ENCODE results near the gene MALAT1.

Gene MALAT1

DNA sequence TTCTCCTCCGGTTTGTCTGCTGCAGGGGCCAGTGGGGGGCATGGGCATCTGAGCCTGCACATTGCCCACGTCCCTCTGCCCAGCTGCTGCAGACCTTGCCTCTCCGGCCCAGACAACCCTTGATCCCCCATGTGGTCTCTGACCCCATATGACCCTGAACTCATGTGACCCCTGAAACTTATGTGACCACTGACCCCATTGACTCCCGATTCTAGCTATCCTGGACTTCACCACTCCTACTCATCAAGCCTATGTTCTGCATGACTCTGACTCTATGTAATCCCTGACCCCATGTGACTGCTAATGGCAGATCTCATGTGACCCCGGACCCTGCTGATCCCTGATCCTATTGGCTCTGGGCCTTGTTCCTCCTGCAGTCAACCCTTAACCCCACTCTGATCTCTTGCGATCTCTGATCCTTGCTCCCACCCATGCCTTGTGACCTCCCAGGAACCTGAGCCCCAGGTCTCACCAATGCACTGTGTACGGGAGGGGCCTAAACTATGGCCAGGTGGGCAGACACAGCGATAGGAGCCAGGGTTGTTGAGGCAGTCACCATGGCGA lies 53.6 kb downstream of the MALAT1 start:
- no peak for ATAC-seq

GRCh38 chr11:65553301-65554001 lies 54.6 kb downstream of the MALAT1 start:
- ATAC-seq: no peak
- no peak for TF ChIP-seq TOX (CRISPR knock-in tag; IDR thresholded peaks at IDR 0.05; ENCODE audit: borderline replicate concordance)
- no peak for TF ChIP-seq OSR1 (CRISPR knock-in tag; IDR thresholded peaks at IDR 0.05)
- TF ChIP-seq RARB (CRISPR knock-in tag; IDR thresholded peaks at IDR 0.05): no peak
- no peak for TF ChIP-seq ISL1 (CRISPR knock-in tag; IDR thresholded peaks at IDR 0.05)
- TF ChIP-seq POU6F1 (CRISPR knock-in tag; IDR thresholded peaks at IDR 0.05; ENCODE audit: borderline replicate concordance, low read depth): no peak
- TF ChIP-seq ZNF70 (CRISPR knock-in tag; IDR thresholded peaks at IDR 0.05): no peak
- no peak for TF ChIP-seq CSDC2 (CRISPR knock-in tag; IDR thresholded peaks at IDR 0.05)
- no peak for TF ChIP-seq ZFP30 (CRISPR knock-in tag; IDR thresholded peaks at IDR 0.05)

More for the DNA sequence above, 53.6 kb downstream of the MALAT1 start:
- no peak for TF ChIP-seq PATZ1 (CRISPR knock-in tag; IDR thresholded peaks at IDR 0.05; ENCODE audit: borderline replicate concordance)
- TF ChIP-seq, protein P1, sequence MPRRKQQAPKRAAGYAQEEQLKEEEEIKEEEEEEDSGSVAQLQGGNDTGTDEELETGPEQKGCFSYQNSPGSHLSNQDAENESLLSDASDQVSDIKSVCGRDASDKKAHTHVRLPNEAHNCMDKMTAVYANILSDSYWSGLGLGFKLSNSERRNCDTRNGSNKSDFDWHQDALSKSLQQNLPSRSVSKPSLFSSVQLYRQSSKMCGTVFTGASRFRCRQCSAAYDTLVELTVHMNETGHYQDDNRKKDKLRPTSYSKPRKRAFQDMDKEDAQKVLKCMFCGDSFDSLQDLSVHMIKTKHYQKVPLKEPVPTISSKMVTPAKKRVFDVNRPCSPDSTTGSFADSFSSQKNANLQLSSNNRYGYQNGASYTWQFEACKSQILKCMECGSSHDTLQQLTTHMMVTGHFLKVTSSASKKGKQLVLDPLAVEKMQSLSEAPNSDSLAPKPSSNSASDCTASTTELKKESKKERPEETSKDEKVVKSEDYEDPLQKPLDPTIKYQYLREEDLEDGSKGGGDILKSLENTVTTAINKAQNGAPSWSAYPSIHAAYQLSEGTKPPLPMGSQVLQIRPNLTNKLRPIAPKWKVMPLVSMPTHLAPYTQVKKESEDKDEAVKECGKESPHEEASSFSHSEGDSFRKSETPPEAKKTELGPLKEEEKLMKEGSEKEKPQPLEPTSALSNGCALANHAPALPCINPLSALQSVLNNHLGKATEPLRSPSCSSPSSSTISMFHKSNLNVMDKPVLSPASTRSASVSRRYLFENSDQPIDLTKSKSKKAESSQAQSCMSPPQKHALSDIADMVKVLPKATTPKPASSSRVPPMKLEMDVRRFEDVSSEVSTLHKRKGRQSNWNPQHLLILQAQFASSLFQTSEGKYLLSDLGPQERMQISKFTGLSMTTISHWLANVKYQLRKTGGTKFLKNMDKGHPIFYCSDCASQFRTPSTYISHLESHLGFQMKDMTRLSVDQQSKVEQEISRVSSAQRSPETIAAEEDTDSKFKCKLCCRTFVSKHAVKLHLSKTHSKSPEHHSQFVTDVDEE (CRISPR knock-in tag; IDR thresholded peaks at IDR 0.05): no peak
- TF ChIP-seq PPARA (CRISPR knock-in tag; IDR thresholded peaks at IDR 0.05; ENCODE audit: borderline replicate concordance): no peak
- TF ChIP-seq OSR1 (CRISPR knock-in tag; IDR thresholded peaks at IDR 0.05): no peak
- TF ChIP-seq ZNF70 (CRISPR knock-in tag; IDR thresholded peaks at IDR 0.05): no peak
- TF ChIP-seq POU6F1 (CRISPR knock-in tag; IDR thresholded peaks at IDR 0.05; ENCODE audit: borderline replicate concordance, low read depth): no peak
- TF ChIP-seq ZFP3 (CRISPR knock-in tag; IDR thresholded peaks at IDR 0.05): no peak
- no peak for TF ChIP-seq CREB5 (CRISPR knock-in tag; IDR thresholded peaks at IDR 0.05; ENCODE audit: low read depth)
- no peak for TF ChIP-seq GLIS3 (CRISPR knock-in tag; IDR thresholded peaks at IDR 0.05)
- no peak for TF ChIP-seq BACH2 (CRISPR knock-in tag; IDR thresholded peaks at IDR 0.05; ENCODE audit: borderline replicate concordance)
- TF ChIP-seq ZNF565 (CRISPR knock-in tag; conservative IDR thresholded peaks at IDR 0.05; ENCODE audit: low read depth): no peak

DNA sequence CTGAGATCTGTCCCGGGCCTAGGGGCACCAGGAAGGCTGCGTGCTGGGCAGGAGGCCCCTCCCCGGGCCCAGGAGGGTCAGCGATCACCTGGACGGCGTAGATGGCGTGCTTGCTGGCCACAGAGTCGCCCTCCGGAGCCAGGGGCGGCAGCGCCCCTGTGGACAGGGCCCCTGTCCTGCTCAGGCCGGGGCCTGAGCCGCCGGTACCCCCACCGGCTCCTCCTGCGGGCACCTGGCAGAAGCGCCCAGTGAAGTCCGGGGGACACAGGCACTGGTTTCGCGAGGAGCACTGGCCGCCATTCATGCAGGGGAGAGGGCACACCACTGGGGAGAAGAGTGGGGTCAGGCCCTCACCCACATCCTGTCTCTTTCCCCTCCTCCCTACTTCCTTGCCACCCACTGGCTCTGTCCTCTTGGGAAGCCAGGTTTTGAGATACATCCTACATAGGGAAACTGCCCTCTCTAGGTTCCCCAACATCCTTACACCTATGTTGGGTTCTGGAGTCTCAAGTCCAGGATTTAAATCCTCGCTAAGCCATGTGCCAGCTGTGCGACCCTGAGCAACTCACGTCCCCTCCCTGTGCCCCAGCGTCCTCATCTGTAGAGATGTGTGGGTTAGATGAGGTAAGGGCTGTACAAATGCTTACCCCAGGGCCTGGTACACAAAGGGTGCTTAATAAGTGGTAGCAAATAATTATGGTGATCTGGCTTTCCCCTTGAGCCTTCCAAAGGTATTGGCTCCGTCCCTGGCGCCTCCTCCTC lies 55.4 kb downstream of the MALAT1 start:
- no peak for ATAC-seq
- no peak for TF ChIP-seq PPARA (CRISPR knock-in tag; IDR thresholded peaks at IDR 0.05; ENCODE audit: borderline replicate concordance)
- TF ChIP-seq ESRRG (CRISPR knock-in tag; IDR thresholded peaks at IDR 0.05): no peak
- TF ChIP-seq TCF4 (CRISPR knock-in tag; IDR thresholded peaks at IDR 0.05; ENCODE audit: borderline replicate concordance): no peak
- no peak for TF ChIP-seq RARB (CRISPR knock-in tag; IDR thresholded peaks at IDR 0.05)
- no peak for TF ChIP-seq POU6F1 (CRISPR knock-in tag; IDR thresholded peaks at IDR 0.05; ENCODE audit: borderline replicate concordance, low read depth)
- no peak for TF ChIP-seq ISL1 (CRISPR knock-in tag; IDR thresholded peaks at IDR 0.05)
- no peak for TF ChIP-seq ZFP30 (CRISPR knock-in tag; IDR thresholded peaks at IDR 0.05)
- no peak for TF ChIP-seq OSR1 (CRISPR knock-in tag; IDR thresholded peaks at IDR 0.05)
- TF ChIP-seq CSDC2 (CRISPR knock-in tag; IDR thresholded peaks at IDR 0.05): no peak
- no peak for TF ChIP-seq ZNF565 (CRISPR knock-in tag; conservative IDR thresholded peaks at IDR 0.05; ENCODE audit: low read depth)
- no peak for TF ChIP-seq BACH2 (CRISPR knock-in tag; IDR thresholded peaks at IDR 0.05; ENCODE audit: borderline replicate concordance)
- TF ChIP-seq GLIS3 (CRISPR knock-in tag; IDR thresholded peaks at IDR 0.05): no peak
- TF ChIP-seq TOX (CRISPR knock-in tag; IDR thresholded peaks at IDR 0.05; ENCODE audit: borderline replicate concordance): no peak
- TF ChIP-seq PATZ1 (CRISPR knock-in tag; IDR thresholded peaks at IDR 0.05; ENCODE audit: borderline replicate concordance): no peak
- no peak for TF ChIP-seq ZFP3 (CRISPR knock-in tag; IDR thresholded peaks at IDR 0.05)
- TF ChIP-seq ZNF8 (CRISPR knock-in tag; IDR thresholded peaks at IDR 0.05): no peak

Measured in SK-N-SH treated with all-trans-retinoic acid at 6 μM for 48 hours (cell line).